MCF 10A (cell line): ENCODE results near the gene TUBGCP5. TPM values are rescaled to one million over a fixed set of nuclear protein-coding genes. Genes with fewer than 3 reads are reported as not detected.

Experiments
- BruUV-seq: library from RNA; stranded (reverse); fragments of 400-500 nt; replicated peaks from 2 replicates; lab custom pipeline; 2021; lab: Mats Ljungman, UMichigan
- CTCF ChIA-PET: fragments of 300-600 bp; sonication (Branson Sonifier 250); formaldehyde crosslinking; extraction: SDS; loops from one replicate; lab custom pipeline; 2021; ENCODE audit warnings: antibody characterized with exemption, inconsistent platforms; lab: Yijun Ruan, JAX
- POLR2A ChIA-PET: fragments of 300-600, 350-650 bp; sonication (Branson Sonifier 250); formaldehyde crosslinking; extraction: SDS; loops from one replicate; lab custom pipeline; 2020; ENCODE audit warnings: antibody characterized with exemption, inconsistent platforms; lab: Yijun Ruan, JAX
- DNase-seq: peaks from one replicate; pipeline ENCODE4 v3.0.0-alpha.2; 2018; ENCODE audit not compliant: unreplicated experiment
- H3K27ac Mint-ChIP-seq: one replicate; pipeline ENCODE4 v1.8.0; 2022; ENCODE audit warnings: mild to moderate bottlenecking, low read depth, mixed read lengths; ENCODE audit not compliant: unreplicated experiment
- H3K27me3 Mint-ChIP-seq: one replicate; pipeline ENCODE4 v1.8.0; 2022; ENCODE audit warnings: mixed read lengths; ENCODE audit not compliant: insufficient read depth, unreplicated experiment
- H3K36me3 Mint-ChIP-seq: one replicate; pipeline ENCODE4 v1.8.0; 2022; ENCODE audit warnings: mild to moderate bottlenecking, moderate library complexity, mixed read lengths; ENCODE audit not compliant: insufficient read depth, unreplicated experiment
- H3K4me1 Mint-ChIP-seq: one replicate; pipeline ENCODE4 v1.8.0; 2022; ENCODE audit warnings: mixed read lengths; ENCODE audit not compliant: insufficient read depth, unreplicated experiment
- H3K4me3 Mint-ChIP-seq: one replicate; pipeline ENCODE4 v1.8.0; 2022; ENCODE audit warnings: mild to moderate bottlenecking, moderate library complexity, mixed read lengths; ENCODE audit not compliant: unreplicated experiment
- H3K9me3 Mint-ChIP-seq: one replicate; pipeline ENCODE4 v1.8.0; 2022; ENCODE audit warnings: mixed read lengths; ENCODE audit not compliant: unreplicated experiment
- CTCF ChIP-seq: fragments of 200-600 bp; IDR thresholded peaks from one replicate; pipeline ENCODE4 v1.8.0; 2022; ENCODE audit warnings: antibody characterized with exemption, mild to moderate bottlenecking; ENCODE audit not compliant: unreplicated experiment
- intact Hi-C: fragments of 100-400 bp; cut with micrococcal nuclease; formaldehyde crosslinking; loops from 2 replicates; pipeline ENCODE4 v1.14.1; 2022
- total RNA-seq: library from RNA; stranded (reverse); gene quantifications from 2 replicates; pipeline ENCODE4 v1.2.3, GENCODE V29; 2022

Gene TUBGCP5
- total RNA-seq, 1 experiment from 2014 or later, result 15.7 TPM

GRCh38 chr15:22962611-22963010 lies 76.8 kb downstream of the TUBGCP5 start:
- no peaks in the 10 kb centered on the region for H3K27me3 Mint-ChIP-seq
- no peaks in the 10 kb centered on the region for H3K9me3 Mint-ChIP-seq
- H3K36me3 Mint-ChIP-seq, result peaks cover 11% of the 10 kb centered on the region
- intact Hi-C loops, result no loop called here
- CTCF ChIA-PET, result no interaction called here
- H3K27ac Mint-ChIP-seq, result peak overlapping the region; percentile 85
- POLR2A ChIA-PET, result no interaction called here
- no peak for TF ChIP-seq CTCF
- no peak for DNase-seq
- H3K4me1 Mint-ChIP-seq, result peaks cover 19% of the 10 kb centered on the region
- H3K4me3 Mint-ChIP-seq, result no peak overlapping the region
- BruUV-seq, result no TSS peak

GRCh38 chr15:22961762-22962161 lies 77.6 kb downstream of the TUBGCP5 start:
- TF ChIP-seq CTCF, result no peak
- Mint-ChIP-seq H3K36me3 (peaks cover 11% of the 10 kb centered on the region), H3K9me3 (no peaks in the 10 kb centered on the region), H3K27ac (no peak overlapping the region), H3K27me3 (no peaks in the 10 kb centered on the region), H3K4me1 (peaks cover 19% of the 10 kb centered on the region), H3K4me3 (no peak overlapping the region)
- ChIA-PET CTCF (interaction anchor here (1.0 kb wide), 1 partner anchor 32 kb away, joined by 3 read pairs; no protein-coding TSS in a partner anchor), POLR2A (interaction anchor here (0.7 to 0.9 kb wide), 3 partner anchors 14 to 19 kb away, joined by 3 to 4 read pairs (median 3); partner anchors contain the start of gene CYFIP1)
- intact Hi-C loops, result no loop called here
- no peak for DNase-seq
- BruUV-seq, result no TSS peak

- Mint-ChIP-seq H3K27me3 (no peaks in the 10 kb centered on the region), H3K4me3 (no peak overlapping the region), H3K9me3 (no peaks in the 10 kb centered on the region), H3K4me1 (peaks cover 19% of the 10 kb centered on the region), H3K36me3 (peaks cover 7% of the 10 kb centered on the region), H3K27ac (peak overlapping the region; percentile 32)
- DNase-seq, result no peak
- BruUV-seq, result no TSS peak
- TF ChIP-seq CTCF, result no peak
- ChIA-PET POLR2A (no interaction called here), CTCF (no interaction called here)
- intact Hi-C loops, result no loop called here
These were observed 78.8 kb downstream of the TUBGCP5 start for GRCh38 chr15:22960556-22960955.

GRCh38 chr15:22960126-22960525 lies 79.2 kb downstream of the TUBGCP5 start:
- Mint-ChIP-seq H3K36me3 (peaks cover 6% of the 10 kb centered on the region), H3K4me1 (peaks cover 19% of the 10 kb centered on the region), H3K9me3 (no peaks in the 10 kb centered on the region), H3K27ac (peak overlapping the region; percentile 32), H3K27me3 (no peaks in the 10 kb centered on the region), H3K4me3 (no peak overlapping the region)
- ChIA-PET POLR2A (no interaction called here), CTCF (no interaction called here)
- intact Hi-C loops, result no loop called here
- no TSS peak for BruUV-seq
- no peak for TF ChIP-seq CTCF
- DNase-seq, result no peak
